Astrocyte (in vitro differentiated cells and primary cell): ENCODE data around the gene CREB3L4.

ENCODE experiments used
- CTCF ChIP-seq: IDR thresholded peaks from 2 replicates; pipeline ENCODE4 v1.5.1; 2011; ENCODE audit warnings: low read depth, mild to moderate bottlenecking, inconsistent platforms, low read length, moderate library complexity; ENCODE audit not compliant: insufficient read depth
- EZH2 ChIP-seq: IDR thresholded peaks from 2 replicates; pipeline ENCODE4 v1.6.1; 2012; ENCODE audit warnings: mild to moderate bottlenecking, low read length, inconsistent platforms; ENCODE audit not compliant: insufficient read depth

GRCh38 chr1:153933955-153934354 lies 33.7 kb upstream of the CREB3L4 start:
- no peak for TF ChIP-seq CTCF
- no peak for TF ChIP-seq EZH2
